Measurements from ENCODE around the gene E2F4. TPM values are rescaled to one million over a fixed set of nuclear protein-coding genes. Genes with fewer than 3 reads are reported as not detected.
A peak's percentile ranks its signal among the peaks of the same experiment; 100 is the strongest.

Gene E2F4
- total and polyA plus RNA-seq, 9 of the 15 experiments (the other 6 are each of a cell fraction or from before 2014, with no cell fraction given) = 9.7 to 139 (median 106) TPM

GRCh38 chr16:67183627-67184452 is 8.1 kb upstream of the E2F4 start, which contains the start of gene MATCAP1 (continued):
- TF ChIP-seq ERF (CRISPR knock-in tag; IDR thresholded peaks at IDR 0.05) (0 out of 2 replicates have a peak, but pooled peaks have one; percentile 10), HMBOX1 (IDR thresholded peaks at IDR 0.05) (no peak), NKRF (IDR thresholded peaks at IDR 0.05; ENCODE audit: borderline replicate concordance) (no peak), ZBTB33 (CRISPR knock-in tag; IDR thresholded peaks at IDR 0.05) (no peak), ARNT (IDR thresholded peaks at IDR 0.05) (no peak), KDM5B (IDR thresholded peaks at IDR 0.05; ENCODE audit: insufficient replicate concordance, low read depth, low read length) (peak; percentile 62), HSF4 (CRISPR knock-in tag; IDR thresholded peaks at IDR 0.05; ENCODE audit: borderline replicate concordance) (no peak), TCF7 (IDR thresholded peaks at IDR 0.05; ENCODE audit: borderline replicate concordance) (peak; percentile 80; the same call in 1 of the 2 replicates), RBM22 (IDR thresholded peaks at IDR 0.05; ENCODE audit: low read depth, low read length, poor library complexity, severe bottlenecking) (no peak), FOXA1 (IDR thresholded peaks at IDR 0.05; ENCODE audit: borderline replicate concordance) (no peak), ATF2 (CRISPR knock-in tag; IDR thresholded peaks at IDR 0.05) (no peak), ZNF445 (CRISPR knock-in tag; IDR thresholded peaks at IDR 0.05; ENCODE audit: low read depth) (no peak), ZBTB17 (CRISPR knock-in tag; IDR thresholded peaks at IDR 0.05) (no peak; the same call in 1 of the 2 replicates), NFIX (CRISPR knock-in tag; IDR thresholded peaks at IDR 0.05; ENCODE audit: low read depth) (no peak), SMARCA5 (IDR thresholded peaks at IDR 0.05) (no peak), ZNF639 (CRISPR knock-in tag; conservative IDR thresholded peaks at IDR 0.05 in 1 of 2, IDR thresholded peaks at IDR 0.05 in 1 of 2) (peak in 1 of 2 experiments; percentile 83; a peak in 2 of 4 replicates), POLR2B (IDR thresholded peaks at IDR 0.05; ENCODE audit: low read depth, partially characterized antibody) (peak; percentile 74), ZNF3 (CRISPR knock-in tag; IDR thresholded peaks at IDR 0.05) (no peak), RHOXF2B (CRISPR knock-in tag; conservative IDR thresholded peaks at IDR 0.05) (no peak), SAFB (IDR thresholded peaks at IDR 0.05; ENCODE audit: borderline replicate concordance, low read depth, low read length) (no peak)
